Stimulated activated CD4-positive, alpha-beta T cell treated with anti-CD3 and anti-CD28 coated beads, Interleukin-12 subunit alpha, Interleukin-12 subunit beta, amount 100 ng/mL, for 24 hours (primary cell): ENCODE measurements around the gene HRH2.
A peak's percentile ranks its signal among the peaks of the same experiment; 100 is the strongest.
"Not testable (repeated sequence)": the region's sequence is repeated elsewhere in the genome, so short reads cannot be mapped to it uniquely, and the experiment has no call there.

Source experiments
- DNase-seq, 2 experiments: peaks; one replicate each; pipeline ENCODE4 v3.0.0-alpha.2; 2020; ENCODE audit warnings: low read depth in 2 of 2

The HRH2 gene

DNA sequence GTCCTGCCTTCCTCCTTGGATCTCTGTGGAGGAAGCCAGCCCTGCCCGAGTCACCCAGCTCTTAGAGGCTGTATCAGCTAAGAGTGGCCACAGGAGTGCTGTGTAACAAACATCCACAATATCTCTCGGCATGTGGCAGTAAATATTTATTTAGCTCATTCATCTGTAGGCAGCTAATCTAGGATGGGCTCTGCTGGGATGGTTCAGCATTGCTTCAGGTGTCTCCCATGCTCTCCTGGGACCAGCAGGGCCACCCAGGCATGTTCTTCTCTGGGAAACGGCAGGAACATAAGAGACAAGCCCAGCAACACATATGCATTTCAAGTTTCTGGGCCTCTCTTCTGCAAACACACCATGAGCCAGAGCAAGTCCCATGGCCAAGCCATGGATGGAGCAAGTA is 56.1 kb downstream of the HRH2 start:
- no peak for DNase-seq

DNA sequence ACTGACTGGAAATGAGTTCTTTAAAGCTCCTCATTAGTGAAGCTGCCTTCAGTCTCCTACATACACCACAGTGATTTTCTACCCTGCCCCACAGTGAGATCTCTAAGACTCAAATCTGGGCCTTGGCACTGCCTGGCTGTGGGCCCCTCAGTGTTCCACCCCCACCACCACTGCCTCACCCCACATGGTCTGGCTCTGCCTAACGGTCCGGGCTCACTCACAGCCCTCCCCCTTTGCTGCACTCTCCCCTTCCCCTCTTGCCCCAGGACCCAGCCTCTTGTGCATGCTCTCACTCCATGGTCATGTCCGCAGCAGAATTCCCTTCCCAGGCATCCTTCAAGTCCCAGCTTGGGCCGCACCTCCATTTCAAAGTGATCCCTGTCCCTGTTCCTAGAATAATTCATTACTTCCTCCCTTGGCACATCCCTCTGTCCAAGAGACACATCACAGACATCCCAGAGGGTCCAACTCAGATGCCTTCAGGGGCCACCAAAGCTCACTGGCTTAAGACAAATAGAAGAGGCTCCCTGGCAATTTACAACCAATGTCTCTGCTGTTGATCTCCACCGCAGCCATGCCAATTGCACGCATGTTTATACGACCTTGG is 56.7 kb downstream of the HRH2 start:
- DNase-seq, result no peak

DNA sequence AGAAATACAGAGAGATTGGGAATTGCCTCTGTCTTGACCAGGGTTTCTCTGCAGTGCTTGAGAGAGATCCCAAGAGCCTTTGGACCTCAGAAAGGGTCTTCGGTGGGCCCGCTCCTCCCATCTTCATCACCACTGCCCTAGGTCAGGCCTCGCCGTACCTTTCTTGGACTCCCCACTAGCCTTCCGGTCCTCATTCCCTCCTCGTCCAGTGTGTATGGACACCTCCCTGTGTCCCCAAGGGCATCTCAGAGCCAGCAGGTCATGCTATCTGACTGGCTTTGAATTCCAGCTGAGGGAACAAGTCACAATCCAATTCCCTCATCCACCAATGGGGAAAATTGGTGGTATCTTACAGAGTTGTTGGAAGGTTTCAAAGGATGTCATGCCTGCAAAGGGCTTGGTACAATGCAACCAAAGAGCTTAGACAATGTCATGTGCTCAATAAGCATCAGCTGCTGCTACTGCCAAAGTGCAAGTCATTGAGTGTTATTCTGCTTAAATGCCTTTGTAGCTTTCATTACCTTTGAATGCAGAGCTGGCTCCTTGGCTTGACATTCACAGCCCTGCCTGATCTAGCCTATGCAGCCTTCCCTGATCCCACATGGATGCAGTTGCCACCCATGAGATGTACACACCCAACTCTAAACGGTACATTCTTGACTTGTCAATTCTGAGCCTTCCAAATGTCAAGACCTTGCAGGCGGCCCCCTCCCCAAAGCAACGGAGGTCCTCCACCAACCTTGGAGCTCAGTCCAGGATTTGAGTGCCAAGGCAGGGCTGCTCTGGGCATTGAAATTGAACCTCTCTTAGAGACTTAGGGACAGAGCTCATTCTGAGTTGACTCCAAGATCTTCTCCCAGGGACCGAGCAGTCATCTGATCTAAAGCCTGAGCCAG is 58.0 kb downstream of the HRH2 start:
- DNase-seq, result no peak

DNA sequence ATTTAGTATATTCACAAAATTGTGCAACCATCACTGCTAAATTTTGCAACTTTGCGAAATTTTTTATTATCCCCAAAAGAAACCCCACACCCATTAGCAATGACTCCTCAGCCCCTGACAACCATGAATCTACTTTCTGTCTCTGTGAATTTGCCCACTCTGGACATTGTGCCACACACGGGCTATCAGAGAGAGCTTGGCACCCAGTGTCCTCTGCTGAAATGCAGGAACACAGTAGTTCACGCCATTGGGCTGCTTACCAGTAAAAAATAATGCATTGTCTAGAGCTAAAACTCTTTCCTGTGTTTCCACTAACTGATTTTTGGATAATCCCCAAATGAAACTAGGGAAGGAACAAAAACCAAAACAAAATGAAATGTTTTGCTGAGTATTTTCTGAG is 60.0 kb downstream of the HRH2 start:
- DNase-seq, result no peak

DNA sequence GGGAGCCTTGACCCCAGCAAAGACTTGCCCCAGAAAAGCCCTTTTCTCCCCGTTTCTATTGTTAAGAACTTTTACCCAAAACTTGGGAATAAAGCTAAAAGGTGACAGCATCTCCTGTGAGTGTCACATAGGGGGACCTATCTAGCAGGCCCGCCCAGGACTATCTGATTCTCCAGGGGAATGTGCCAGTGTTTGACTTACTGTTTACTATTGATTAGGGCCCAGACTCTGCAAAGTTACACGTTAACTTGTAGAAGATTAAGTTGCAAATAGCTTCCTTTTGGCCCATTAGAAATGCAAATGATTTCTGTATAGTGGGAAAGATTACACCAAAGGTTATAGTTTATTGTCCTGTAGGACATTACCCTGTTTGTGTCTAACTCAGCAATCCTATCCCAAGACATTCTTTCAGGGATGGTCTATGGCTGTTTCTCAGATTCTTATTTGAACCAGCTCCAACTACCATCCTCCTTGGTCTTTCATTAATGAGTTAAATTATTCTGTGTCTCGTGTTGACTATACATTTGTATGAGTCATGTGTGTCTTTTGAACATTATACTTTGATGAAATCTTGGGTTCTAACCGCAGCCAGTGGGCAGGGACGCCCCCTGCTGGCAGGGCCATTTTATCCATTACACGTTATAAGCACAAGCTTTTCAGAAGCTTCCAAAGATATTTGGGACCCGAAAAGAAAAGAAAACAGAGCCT is 60.7 kb downstream of the HRH2 start:
- peak; percentile 45 to 64 for DNase-seq

DNA sequence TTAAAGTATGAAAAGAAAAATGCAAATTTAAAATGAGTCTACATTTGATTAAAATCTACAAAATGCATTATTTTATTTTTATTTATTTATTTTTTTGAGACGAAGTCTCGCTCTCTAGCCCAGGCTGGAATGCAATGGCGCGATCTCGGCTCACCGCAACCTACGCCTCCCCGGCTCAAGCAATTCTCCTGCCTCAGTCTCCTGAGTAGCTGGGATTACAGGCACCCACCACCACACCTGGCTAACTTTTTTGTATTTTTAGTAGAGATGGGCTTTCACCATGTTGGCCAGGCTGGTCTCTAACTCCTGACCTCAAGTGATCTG is 61.2 kb downstream of the HRH2 start:
- not testable (repeated sequence) for DNase-seq

DNA sequence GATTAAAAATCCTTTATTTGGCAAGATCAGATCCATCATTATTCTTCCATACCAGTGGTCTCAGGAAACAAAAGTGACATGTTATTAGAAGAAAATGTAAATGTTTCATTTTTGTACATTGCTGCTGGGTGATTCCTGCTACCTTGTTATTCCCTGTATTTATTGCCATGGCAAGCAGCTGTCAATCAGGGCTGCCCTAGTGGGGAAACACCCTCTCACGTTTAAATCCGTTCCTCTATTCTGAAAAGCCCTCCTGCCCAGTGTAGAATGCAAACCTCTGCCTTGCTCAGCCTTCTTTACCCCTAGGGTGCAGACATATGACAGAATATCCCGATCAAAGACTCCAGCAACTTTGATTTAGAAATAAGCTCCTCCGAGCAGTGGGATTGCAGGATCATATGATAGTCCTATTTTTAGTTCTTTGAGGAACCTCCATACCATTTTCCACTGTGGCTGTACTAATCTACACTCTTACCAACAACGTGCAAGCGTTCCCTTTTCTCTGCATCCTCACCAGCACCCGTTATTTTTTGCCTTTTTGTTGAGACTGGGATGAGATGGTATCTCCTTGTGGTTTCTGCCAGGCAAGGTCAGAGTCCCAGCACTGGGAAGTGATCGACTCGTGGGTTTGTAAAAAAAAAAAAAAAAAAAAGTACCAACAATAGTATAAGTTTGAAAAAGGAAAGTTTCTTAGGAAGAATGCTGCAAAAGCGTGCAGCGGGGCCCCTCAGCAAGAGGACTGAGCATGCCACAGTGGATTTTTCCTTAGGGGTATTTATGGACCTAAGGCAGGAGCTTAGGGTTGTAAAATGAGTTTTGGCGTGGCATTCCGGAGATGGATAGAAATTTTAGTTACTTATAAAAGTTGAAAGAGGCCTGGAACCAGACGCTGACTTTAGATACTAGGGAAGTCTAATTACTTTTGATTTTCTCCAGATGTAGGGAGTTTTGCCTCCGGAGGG is 66.7 kb downstream of the HRH2 start:
- DNase-seq, result no peak

DNA sequence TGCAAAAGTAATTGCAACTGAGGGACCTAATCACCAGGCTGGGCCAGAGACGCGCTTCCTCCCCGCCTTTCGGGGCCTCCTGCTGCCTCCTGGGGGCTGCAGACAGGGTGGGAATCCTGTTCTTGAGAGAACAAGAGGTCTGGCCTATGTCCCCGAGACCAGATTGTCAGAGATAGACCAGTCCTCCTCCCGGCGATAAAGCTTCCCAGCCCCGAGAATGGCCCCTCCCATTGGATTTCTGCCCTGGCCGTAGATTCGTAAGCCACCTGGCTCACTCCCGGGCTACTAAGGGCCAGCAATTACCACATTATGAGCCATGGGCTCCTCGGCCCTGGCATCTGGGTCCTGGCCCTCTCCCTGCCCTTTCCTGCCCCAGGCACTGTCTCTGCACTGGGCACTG is 70.4 kb downstream of the HRH2 start:
- no peak for DNase-seq

DNA sequence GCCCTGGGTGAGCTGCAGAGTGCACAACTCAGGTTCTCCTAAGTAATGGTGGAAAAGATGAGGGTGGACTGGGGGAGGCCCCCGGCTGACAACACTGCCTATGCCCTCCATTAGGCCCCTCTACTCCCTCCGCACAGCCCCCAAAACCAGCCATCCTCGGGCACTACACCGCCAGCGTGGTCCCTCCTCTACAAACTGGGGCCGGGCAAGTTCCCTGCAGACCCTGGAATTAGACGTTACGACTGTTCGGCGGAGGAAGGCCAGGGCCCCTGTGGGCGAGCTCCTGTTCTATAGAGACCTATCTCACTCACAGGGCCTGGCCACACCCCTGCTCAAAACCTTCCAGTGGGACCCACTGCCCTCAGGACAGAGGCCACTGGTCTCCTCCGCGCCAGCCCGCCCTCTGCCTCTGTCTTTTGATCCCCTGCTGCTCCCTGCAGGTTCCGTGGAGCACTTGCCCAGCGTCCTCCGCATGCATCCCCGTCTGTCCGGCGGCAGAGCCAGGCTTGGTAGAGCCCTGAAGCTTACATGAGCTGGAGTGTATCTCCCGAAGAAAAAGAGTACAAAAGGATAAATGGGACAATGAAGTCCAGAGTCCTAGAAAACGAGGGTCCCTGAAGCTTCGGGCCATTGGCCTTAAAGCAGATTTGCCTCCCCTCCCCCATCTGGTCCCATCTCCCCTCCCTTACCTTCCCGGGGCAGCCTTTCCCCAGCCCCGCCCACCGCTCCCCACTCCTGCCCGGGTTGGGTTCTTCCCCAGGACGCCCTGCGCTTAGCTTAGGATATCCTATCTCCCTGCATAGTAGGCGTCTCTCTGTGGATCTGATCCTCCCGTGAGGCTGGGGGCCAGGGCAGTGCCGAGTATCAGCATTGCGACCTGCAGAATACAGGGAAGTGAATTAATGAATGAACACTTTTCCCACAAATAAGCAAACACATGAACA is 71.3 kb downstream of the HRH2 start:
- DNase-seq, result no peak

DNA sequence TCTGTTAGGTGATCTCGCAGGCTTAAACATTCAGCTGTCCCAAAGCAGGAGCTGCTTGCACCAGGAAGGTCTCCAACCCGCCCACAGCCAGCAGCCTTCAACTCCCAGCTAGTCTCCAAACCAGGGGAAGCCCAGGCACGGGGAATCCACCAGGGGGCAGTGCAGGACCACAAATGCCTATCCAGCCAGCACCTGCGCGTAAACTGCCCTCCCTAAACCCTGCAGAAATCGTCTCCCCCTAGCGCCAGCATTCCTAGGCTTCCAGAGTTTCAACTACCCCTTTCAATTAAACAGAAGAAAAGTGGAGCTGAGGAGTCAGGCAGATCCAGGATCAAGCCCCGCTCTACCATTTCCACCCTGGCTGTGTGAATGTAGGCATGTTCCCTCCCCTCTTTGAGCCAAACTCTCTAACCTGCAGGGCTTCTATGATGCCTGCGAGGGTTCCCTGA is 72.0 kb downstream of the HRH2 start:
- DNase-seq, result peak; percentile 88 to 97

DNA sequence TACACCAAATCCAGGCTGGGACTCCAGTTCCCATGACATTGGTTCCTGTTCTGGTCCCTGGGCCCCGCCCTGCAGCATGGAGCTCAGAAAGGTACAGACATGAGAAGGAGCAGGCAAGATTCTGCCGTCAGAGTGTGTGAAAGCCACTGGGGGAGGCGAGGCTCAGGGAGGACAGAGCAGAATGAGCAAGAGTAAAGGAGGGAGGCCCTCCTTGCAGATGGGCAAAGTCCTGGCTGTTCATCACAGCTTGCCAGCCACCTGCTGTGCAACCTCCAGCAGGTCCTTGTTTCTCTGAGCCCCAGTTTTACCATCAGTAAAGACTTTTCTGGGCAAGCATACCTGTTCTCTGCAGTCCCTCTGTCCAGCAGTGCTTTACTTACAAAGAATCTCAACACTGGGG is 73.3 kb downstream of the HRH2 start:
- DNase-seq, result no peak

DNA sequence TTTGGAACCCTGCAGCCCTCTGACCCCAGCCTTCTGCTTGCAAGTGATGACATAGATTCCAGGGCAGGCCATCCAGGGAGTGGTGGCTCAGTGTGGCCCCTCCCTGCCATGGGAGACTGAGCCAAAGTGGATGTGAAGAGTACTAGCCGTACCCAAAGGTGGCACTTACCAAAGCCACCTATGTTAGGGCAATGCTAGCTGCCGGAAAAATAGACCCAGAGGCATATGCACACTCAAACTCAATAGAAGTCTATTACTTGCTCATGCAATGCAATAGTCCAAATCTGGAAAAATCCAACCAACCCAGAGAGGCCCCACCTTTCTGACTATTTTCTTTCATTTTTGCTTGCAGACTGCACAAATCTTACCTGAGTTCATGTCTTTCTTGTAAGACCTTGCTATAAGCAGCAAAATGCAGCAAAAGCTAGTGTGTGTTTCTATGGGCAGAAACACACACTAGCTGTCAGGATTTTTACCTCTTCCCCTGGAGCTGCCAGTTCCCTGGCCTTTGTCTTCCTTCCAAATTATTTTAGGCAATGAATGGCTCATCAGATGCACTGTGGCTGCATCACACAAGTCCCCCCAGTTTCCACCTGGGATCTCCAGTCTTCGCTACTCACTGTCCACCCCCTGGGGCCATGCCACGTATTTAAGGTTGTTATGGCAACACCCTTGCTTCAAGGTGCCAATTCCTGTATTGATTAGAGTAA is 74.0 kb downstream of the HRH2 start:
- DNase-seq, result no peak

DNA sequence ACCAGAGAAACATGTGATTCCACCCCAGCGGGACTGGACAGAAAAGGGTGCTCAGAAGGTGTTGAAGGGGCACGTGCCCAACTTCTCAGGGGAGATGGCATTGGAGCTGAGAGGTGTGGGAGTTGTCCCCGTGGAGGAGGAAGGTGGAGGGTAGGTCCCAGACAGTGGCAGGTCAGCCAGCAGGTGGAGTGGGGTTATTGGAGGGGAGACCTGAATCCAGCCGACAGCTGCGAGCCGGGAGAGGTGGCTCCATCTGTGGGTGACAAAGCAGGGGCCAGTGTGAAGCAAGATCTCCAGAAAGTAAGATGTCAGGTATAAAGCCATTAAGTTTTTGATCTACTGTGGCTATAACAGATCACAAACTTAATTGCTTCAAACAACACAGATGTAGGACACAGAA is 75.1 kb downstream of the HRH2 start:
- no peak for DNase-seq

DNA sequence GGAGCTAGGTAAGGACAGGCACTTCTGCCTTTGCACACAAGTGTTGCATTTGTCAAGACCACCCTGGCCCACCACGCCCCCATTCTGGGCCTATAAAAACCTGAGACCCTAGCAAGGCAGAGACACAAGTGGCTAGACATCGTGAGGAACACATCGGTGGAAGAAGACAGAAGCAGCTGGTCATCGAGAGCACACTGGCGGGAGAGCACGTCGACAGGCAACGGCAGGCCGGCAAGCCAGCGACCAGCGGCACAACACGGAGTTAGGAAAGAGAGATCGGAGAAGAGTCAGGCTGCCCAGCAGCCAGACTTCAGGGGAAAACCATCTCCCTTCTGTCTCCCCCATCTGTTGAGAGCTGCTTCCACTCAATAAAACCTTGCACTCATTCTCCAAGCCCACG is 76.1 kb downstream of the HRH2 start:
- DNase-seq, result no peak

DNA sequence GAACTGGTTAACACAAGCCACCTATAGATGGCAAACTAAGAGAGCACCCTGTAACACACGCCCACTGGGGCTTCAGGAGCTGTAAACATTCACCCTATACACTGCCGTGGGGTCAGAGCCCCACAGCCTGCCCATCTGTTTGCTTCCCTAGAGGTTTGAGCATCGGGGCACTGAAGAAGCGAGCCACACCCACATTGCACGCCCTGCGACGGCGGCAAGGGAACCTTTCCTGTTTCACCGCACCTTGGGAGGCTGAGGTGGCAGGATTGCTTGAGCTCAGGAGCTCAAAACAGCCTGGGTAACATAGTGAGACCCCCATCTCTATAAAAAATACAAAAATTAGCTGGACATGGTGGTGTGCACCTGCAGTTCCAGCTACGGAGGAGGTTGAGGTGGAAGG is 76.6 kb downstream of the HRH2 start:
- DNase-seq, result no peak

DNA sequence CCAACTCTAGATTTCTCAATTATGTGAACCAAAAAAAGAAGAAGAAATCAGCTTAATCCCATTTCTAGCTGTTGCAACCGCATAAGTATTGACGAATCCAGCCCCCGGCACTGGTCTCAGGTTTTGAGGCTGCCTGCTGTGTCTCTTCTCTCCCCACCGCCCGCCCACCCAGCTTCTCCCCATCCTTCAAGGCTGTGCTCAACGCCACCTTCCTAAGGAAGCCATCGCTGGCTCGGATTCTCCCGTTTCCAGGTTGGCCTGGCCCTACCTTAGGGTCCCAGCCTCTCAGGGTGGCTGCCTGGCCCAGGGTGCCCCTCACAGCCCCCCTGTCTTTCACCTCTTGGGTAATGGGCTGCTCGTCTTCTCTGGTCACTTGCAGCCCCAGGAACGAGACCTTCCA is 77.8 kb downstream of the HRH2 start:
- DNase-seq, result no peak

DNA sequence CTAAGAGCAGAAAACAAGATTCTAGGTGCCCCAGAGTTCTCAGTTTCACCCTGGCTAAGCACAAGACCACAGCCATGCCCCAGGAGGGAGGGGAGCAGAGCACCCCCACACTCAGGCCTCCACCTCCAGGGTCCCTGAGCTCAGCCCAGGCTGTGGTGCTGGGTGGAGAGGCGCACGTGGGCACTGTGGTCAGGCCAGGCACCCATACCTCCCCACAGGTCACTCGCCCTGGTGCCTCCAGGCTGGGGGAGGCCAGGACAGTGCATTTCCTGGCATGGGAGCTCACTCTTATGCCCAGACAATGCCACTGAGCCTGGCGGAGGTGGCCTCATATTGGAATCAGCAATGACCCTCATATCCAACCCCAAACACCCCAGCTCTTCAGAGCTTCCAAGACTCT is 78.8 kb downstream of the HRH2 start:
- DNase-seq, result no peak

DNA sequence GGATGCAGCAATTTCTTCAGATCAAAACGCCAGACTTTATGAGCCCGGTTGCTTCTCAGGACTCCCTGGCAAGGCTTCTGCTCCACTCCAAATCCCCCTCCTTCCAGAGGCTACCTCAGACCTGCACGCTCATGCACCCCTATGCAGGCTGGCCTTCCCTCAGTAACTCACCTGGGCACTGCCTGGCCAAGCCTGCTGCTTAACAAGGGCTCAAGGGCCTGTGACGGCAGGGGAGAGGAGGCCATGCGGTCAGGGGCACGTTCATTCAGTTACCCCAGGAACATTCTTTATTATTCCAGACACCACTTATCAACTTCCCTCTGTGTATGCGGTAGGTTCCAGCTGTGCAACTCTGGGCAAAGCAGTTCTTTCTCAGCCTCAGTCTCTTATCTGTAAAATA is 79.6 kb downstream of the HRH2 start:
- no peak for DNase-seq

DNA sequence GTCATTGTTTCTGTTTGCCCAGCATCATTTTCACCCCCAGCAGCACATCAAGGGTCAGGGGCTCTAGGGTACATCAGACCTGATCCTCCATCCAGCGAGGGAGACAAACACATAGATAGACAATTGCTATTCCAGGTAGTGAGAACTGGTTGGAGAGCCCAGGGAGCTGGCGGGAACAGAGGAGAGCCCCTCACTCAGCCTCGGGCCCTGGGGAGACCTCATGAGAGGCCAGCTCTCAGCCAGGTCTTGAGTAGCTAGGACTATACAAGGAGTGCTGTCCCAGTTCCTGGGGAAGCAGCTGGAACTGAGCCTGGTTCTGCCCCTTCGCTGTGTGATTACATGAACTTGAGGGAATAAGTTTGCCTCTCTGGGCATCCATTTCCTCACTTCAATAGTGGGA is 80.3 kb downstream of the HRH2 start:
- DNase-seq, result no peak

DNA sequence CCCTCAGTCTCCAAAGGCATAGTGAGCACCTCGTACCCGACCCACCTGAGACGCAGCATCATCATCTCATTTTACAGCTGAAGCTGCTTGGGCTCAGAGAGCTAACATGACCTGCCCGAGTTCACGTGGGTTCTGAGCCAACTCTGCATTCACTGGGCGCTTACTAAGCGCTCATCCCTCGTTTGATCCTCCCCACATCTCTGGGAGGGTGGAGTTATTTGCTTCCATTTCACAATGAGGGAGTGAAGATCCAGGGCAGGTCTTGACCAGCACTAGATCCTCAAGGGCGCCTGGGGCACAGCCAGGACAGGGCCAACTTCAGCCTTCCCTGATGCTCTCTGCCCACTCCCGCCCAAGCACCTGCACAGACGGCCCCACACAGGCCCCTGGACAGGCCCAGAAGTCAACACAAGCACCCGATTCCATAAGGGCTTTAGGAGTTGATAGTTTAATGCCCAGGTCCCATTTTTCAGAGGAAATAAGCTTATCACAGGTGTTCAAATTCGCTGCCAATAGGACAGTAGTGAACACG is 80.8 kb downstream of the HRH2 start:
- no peak for DNase-seq
